ENCODE measurements around the gene ZNF469. TPM values are rescaled to one million over a fixed set of nuclear protein-coding genes. Genes with fewer than 3 reads are reported as not detected.
"Not testable (repeated sequence)": the region's sequence is repeated elsewhere in the genome, so short reads cannot be mapped to it uniquely, and the experiment has no call there.

Gene ZNF469
- total RNA-seq, 1 donor from 2014 or later = 0.80 TPM

- DNase-seq (ENCODE audit: low read depth) = no peak
These were observed 24.7 kb upstream of the ZNF469 start for GRCh38 chr16:88358023-88358420.

- DNase-seq (ENCODE audit: low read depth) = no peak
These were observed 23.8 kb upstream of the ZNF469 start for GRCh38 chr16:88359008-88359407.

GRCh38 chr16:88360401-88360800 lies 22.4 kb upstream of the ZNF469 start:
- DNase-seq (ENCODE audit: low read depth) = not testable (repeated sequence)

GRCh38 chr16:88360999-88361398 lies 21.8 kb upstream of the ZNF469 start:
- DNase-seq (ENCODE audit: low read depth) = no peak

GRCh38 chr16:88361775-88362174 lies 21.0 kb upstream of the ZNF469 start:
- no peak for DNase-seq (ENCODE audit: low read depth)

GRCh38 chr16:88363239-88363891 lies 19.4 kb upstream of the ZNF469 start:
- DNase-seq (ENCODE audit: low read depth) = no peak

- no peak for DNase-seq (ENCODE audit: low read depth)
These were observed 17.4 kb upstream of the ZNF469 start for GRCh38 chr16:88365244-88365865.

- no peak for DNase-seq (ENCODE audit: low read depth)
These were observed 16.6 kb upstream of the ZNF469 start for GRCh38 chr16:88366032-88366703.

- DNase-seq (ENCODE audit: low read depth) = no peak
These were observed 16.1 kb upstream of the ZNF469 start for GRCh38 chr16:88366704-88367047.

- DNase-seq (ENCODE audit: low read depth) = no peak
These were observed 15.2 kb upstream of the ZNF469 start for GRCh38 chr16:88367560-88367959.

GRCh38 chr16:88368036-88368435 lies 14.7 kb upstream of the ZNF469 start:
- no peak for DNase-seq (ENCODE audit: low read depth)

GRCh38 chr16:88368994-88369393 lies 13.8 kb upstream of the ZNF469 start:
- no peak for DNase-seq (ENCODE audit: low read depth)

- no peak for DNase-seq (ENCODE audit: low read depth)
These were observed 13.2 kb upstream of the ZNF469 start for GRCh38 chr16:88369447-88370008.

GRCh38 chr16:88370365-88370764 lies 12.4 kb upstream of the ZNF469 start:
- no peak for DNase-seq (ENCODE audit: low read depth)

- no peak for DNase-seq (ENCODE audit: low read depth)
These were observed 10.2 kb upstream of the ZNF469 start for GRCh38 chr16:88372522-88372921.

GRCh38 chr16:88373211-88373610 lies 9.5 kb upstream of the ZNF469 start:
- DNase-seq (ENCODE audit: low read depth) = no peak

GRCh38 chr16:88373927-88374492 lies 8.7 kb upstream of the ZNF469 start:
- DNase-seq (ENCODE audit: low read depth) = no peak

- no peak for DNase-seq (ENCODE audit: low read depth)
These were observed 8.0 kb upstream of the ZNF469 start for GRCh38 chr16:88374736-88375135.

GRCh38 chr16:88375236-88375975 lies 7.4 kb upstream of the ZNF469 start:
- DNase-seq (ENCODE audit: low read depth) = no peak

- DNase-seq (ENCODE audit: low read depth) = no peak
These were observed 6.5 kb upstream of the ZNF469 start for GRCh38 chr16:88375996-88376834.

Data from renal cortical epithelial cell (primary cell).